GM10266 (cell line): ENCODE data around the gene TSC22D3.

Source experiments
- DNase-seq: peaks from one replicate; pipeline ENCODE4 v3.0.0; 2012; ENCODE audit errors: extremely low spot score
- TF ChIP-seq, protein P1 (sequence below): IDR thresholded peaks from 2 replicates; pipeline ENCODE4 v1.5.1; 2012; ENCODE audit warnings: mild to moderate bottlenecking, low read depth; ENCODE audit not compliant: control insufficient read depth, insufficient read depth; ENCODE audit errors: missing control alignments

Gene TSC22D3

DNA sequence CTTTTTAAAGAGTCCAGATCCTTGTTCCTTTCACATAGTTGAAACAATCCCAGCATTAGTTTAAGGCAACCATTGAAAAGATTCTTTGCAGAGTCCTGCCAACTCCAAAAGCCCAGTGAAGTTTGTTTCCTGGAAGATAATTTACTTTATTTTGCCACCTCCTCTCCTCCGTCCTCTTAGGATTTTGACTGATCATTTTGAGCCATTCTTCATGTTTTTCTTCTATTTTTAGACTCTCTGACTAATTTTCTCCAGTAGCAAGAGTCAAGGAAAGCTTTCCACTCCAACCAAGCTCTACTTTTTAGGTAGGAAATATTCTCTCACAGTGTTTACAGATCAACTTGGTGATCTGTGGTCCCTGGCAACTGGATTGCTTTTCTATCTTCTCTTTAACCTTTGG is 12.2 kb upstream of the TSC22D3 start:
- TF ChIP-seq, protein P1, sequence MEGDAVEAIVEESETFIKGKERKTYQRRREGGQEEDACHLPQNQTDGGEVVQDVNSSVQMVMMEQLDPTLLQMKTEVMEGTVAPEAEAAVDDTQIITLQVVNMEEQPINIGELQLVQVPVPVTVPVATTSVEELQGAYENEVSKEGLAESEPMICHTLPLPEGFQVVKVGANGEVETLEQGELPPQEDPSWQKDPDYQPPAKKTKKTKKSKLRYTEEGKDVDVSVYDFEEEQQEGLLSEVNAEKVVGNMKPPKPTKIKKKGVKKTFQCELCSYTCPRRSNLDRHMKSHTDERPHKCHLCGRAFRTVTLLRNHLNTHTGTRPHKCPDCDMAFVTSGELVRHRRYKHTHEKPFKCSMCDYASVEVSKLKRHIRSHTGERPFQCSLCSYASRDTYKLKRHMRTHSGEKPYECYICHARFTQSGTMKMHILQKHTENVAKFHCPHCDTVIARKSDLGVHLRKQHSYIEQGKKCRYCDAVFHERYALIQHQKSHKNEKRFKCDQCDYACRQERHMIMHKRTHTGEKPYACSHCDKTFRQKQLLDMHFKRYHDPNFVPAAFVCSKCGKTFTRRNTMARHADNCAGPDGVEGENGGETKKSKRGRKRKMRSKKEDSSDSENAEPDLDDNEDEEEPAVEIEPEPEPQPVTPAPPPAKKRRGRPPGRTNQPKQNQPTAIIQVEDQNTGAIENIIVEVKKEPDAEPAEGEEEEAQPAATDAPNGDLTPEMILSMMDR = no peak
- no peak for DNase-seq

DNA sequence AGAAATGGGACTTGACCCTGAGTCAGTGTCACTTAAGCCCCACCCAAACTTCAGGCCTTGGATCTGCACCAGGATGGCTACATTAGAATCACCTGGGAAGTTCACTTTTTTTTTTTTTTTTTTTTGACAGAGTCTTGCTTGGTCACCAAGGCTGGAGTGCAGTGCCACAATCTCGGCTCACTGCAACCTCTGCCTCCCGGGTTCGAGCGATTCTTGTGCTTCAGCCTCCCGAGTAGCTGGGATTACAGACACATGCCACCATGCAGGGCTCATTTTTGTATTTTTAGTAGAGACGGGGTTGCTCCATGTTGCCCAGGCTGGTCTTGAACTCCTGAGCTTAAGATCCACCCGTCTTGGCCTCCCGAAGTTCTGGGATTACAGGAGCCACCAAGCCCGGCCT is 4.9 kb upstream of the TSC22D3 start:
- TF ChIP-seq, protein P1 = no peak
- DNase-seq = no peak

DNA sequence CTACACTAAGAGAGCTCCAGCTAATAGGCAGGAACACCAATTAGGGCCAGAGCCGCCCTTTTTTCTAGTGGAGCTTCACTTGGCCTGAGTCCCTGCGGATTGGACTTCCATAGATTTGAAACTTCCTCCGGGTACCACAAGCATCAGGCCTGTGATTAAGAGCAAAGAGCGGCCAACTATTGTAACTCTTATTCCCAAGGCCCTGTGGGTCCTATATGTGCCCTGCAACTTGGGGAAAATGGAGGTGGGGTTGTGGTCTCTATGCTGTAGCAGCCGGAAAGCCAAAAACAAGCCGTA is 1.9 kb upstream of the TSC22D3 start, which contains the start of gene NCBP2L:
Gene NCBP2L (plus strand): TSS at position 198 of the 297 bp plus-strand sequence. CDS start 16,488 bp downstream, outside the sequence.
- TF ChIP-seq, protein P1 = no peak
- no peak for DNase-seq

DNA sequence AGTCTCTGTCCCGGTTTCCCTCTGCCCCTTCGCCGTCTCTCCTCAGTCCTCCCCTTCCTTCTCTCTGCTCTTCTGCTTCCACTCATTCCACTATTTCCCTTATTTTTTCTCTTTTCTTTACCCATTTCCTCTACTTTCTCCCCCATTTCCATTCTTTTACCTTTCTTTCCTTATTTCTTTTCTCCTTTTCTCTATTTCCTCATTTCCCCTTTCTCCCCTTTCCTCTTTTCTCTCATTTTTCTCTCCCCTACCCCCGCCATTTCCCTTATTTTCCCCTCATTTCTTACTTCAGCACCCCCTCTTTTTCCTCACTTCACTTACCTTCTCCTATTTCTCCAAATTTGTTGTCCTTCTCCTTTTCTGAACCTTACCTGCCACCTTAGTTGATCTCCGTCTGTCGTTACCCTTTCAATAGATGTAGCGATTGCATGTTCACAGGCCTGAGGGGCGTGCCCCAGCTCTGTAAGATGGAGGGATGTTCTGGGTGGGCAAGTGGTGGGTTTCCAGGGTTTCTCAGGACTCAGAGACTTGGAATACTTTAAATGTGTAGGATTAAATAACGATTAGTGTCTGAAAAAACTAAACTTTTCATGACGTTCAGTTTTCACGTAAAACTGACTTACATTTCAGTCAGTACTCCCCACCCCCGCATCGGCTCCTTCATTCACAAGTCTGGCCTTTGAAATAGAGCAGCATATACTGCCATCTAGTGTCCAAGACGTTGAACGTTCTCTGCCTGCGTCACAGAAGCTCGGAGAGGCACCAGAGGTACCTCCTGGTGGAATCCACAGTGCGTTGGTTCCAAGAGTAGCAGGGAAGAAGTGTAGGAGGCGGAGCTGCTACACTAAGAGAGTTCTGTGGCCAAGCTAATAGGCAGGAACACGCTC is 1.3 kb upstream of the TSC22D3 start:
- peak; percentile 73 for DNase-seq
- TF ChIP-seq, protein P1 = peak; percentile 56

DNA sequence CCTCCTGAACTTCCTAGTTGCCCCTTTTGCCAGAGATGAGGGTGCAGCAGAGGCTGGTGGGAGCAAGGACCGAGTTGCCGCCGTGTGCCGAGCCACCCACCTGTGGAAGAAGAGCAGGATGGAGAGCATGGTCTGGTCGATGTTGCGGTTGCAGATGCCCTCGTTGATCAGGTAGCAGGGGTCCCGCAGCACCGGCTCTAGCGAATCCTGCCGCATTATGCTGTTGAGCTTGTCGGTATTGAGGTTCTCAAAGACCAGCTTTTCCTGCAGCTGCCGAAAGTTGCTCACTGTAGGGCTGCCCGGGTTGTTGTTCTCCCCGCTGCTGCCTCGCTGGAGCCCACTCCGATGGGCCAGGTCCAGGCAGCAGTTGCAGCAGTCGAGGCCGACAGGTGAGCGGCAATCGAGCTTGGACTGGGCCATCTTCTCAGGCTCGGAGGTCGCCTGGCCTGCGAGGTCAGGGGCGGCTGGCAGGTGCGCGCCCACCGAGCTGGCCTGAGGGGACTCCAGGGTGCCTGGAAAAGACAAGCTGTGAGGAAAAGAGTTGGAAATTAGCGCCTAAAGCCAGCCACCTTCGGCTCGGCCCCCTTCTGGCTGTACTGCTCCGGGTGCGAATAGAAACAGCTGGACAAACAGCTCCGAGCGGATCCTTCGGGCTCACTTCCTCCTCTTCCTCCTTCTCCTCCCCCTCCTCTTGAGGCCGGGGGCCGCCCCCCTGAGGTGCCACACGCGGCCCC is 420 bp downstream of the TSC22D3 start:
- DNase-seq = no peak
- TF ChIP-seq, protein P1 = no peak

DNA sequence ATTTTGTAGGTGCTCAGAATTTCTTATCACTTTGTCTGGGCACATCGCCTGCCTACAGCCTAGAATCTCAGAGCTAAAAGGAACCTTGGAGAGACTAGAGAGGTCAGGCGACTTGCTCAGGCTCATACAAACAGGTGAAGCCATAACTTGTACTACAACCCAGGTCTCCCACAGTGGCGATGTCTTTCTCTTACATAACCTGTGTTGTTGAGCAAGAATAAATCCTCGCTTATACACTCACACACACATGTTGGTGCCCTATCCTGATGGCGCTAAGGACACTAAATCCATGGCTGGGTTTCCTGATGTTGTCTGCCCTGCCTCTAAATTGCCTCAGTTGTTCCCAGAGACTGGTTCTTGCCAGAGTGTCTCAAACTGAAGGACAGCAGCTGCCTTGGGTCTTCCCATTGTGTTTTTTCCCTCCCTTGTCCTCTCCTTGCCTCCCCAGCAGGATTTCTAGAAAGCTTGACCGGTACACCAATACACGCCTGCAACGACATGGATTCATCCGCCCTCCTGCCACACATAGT is 1.6 kb downstream of the TSC22D3 start:
- TF ChIP-seq, protein P1 = no peak
- no peak for DNase-seq
